Neural cell (in vitro differentiated cells): ENCODE results near the gene PKN2. TPM values are rescaled to one million over a fixed set of nuclear protein-coding genes. Genes with fewer than 3 reads are reported as not detected.

ENCODE experiments used
- H2AFZ ChIP-seq: fragments of 200-600, 300-800 bp; sonication (generic), shearing (Covaris generic); 2 replicates; pipeline ENCODE4 v1.6.0; 2014; ENCODE audit warnings: low read depth, mild to moderate bottlenecking, antibody characterized with exemption, low read length, moderate library complexity
- H3F3A ChIP-seq: fragments of 200-600 bp; shearing (Covaris generic); 2 replicates; pipeline ENCODE4 v1.6.1; 2016; ENCODE audit warnings: mild to moderate bottlenecking, moderate library complexity, mixed read lengths, antibody characterized with exemption, low read length; ENCODE audit not compliant: insufficient read depth, poor library complexity, severe bottlenecking
- H3K27ac ChIP-seq: fragments of 200-600, 300-800 bp; sonication (generic), shearing (Covaris generic); 2 replicates; pipeline ENCODE4 v1.5.1; 2014; ENCODE audit warnings: mild to moderate bottlenecking, low read length, moderate library complexity
- H3K27me3 ChIP-seq: fragments of 300-800, 200-600 bp; sonication (generic), shearing (Covaris generic); 2 replicates; pipeline ENCODE4 v1.6.0; 2014; ENCODE audit warnings: mild to moderate bottlenecking, low read depth, low read length, moderate library complexity; ENCODE audit not compliant: insufficient read depth
- H3K36me3 ChIP-seq: fragments of 300-800, 200-600 bp; sonication (generic), shearing (Covaris generic); 2 replicates; pipeline ENCODE4 v1.5.1; 2014; ENCODE audit warnings: mild to moderate bottlenecking, antibody characterized with exemption, low read length, moderate library complexity; ENCODE audit not compliant: insufficient read depth
- H3K4me2 ChIP-seq: fragments of 300-800, 200-600 bp; sonication (generic), shearing (Covaris generic); 2 replicates; pipeline ENCODE4 v1.6.0; 2014; ENCODE audit warnings: mild to moderate bottlenecking, low read length
- H3K4me3 ChIP-seq: fragments of 300-800, 200-600 bp; sonication (generic), shearing (Covaris generic); 2 replicates; pipeline ENCODE4 v1.5.1; 2014; ENCODE audit warnings: mild to moderate bottlenecking, low read length, moderate library complexity
- H3K79me2 ChIP-seq: fragments of 200-600 bp; shearing (Covaris generic); replicated peaks from 2 replicates; pipeline ENCODE4 v1.6.0; 2014; ENCODE audit warnings: mild to moderate bottlenecking, low read length, moderate library complexity; ENCODE audit not compliant: insufficient read depth
- H3K9ac ChIP-seq: fragments of 300-800, 200-600 bp; sonication (generic), shearing (Covaris generic); 2 replicates; pipeline ENCODE4 v1.6.1; 2016; ENCODE audit warnings: mild to moderate bottlenecking, low read length, mixed read lengths
- H3K9me2 ChIP-seq: fragments of 200-600 bp; shearing (Covaris generic); 2 replicates; pipeline ENCODE4 v1.6.1; 2016; ENCODE audit warnings: mild to moderate bottlenecking, low read length, mixed read lengths; ENCODE audit not compliant: insufficient read depth
- H3K9me3 ChIP-seq: fragments of 200-600, 300-800 bp; sonication (generic), shearing (Covaris generic); 2 replicates; pipeline ENCODE4 v1.6.1; 2016; ENCODE audit warnings: mild to moderate bottlenecking, mixed run types, low read length, moderate library complexity, mixed read lengths
- H4K20me1 ChIP-seq: fragments of 200-600 bp; shearing (Covaris generic); 2 replicates; pipeline ENCODE4 v1.6.1; 2016; ENCODE audit warnings: mild to moderate bottlenecking, mixed run types; ENCODE audit not compliant: insufficient read depth
- CTCF ChIP-seq: fragments of 450-650 bp; IDR thresholded peaks from 2 replicates; pipeline ENCODE4 v1.5.1; 2014; ENCODE audit warnings: antibody characterized with exemption, mild to moderate bottlenecking, moderate library complexity; ENCODE audit not compliant: poor library complexity, severe bottlenecking
- EP300 ChIP-seq: fragments of 450-650 bp; conservative IDR thresholded peaks from 2 replicates; pipeline ENCODE4 v1.6.1; 2014; ENCODE audit warnings: antibody characterized with exemption, mild to moderate bottlenecking, moderate library complexity; ENCODE audit not compliant: poor library complexity, severe bottlenecking
- EZH2 ChIP-seq: fragments of 200-600, 300-800 bp; shearing (Covaris generic), sonication (generic); IDR thresholded peaks from 2 replicates; pipeline ENCODE4 v1.6.1; 2014; ENCODE audit warnings: antibody characterized with exemption, low read length, borderline replicate concordance, mild to moderate bottlenecking; ENCODE audit not compliant: insufficient read depth, poor library complexity, severe bottlenecking
- MXI1 ChIP-seq: fragments of 450-650 bp; conservative IDR thresholded peaks from 2 replicates; pipeline ENCODE4 v1.6.1; 2014; ENCODE audit warnings: antibody characterized with exemption, mild to moderate bottlenecking; ENCODE audit not compliant: poor library complexity, severe bottlenecking
- POLR2AphosphoS5 ChIP-seq: IDR thresholded peaks from 2 replicates; pipeline ENCODE4 v1.6.1; 2012
- RAD21 ChIP-seq: fragments of 450-650 bp; conservative IDR thresholded peaks from 2 replicates; pipeline ENCODE4 v1.6.1; 2014; ENCODE audit warnings: antibody characterized with exemption, mild to moderate bottlenecking, moderate library complexity
- SMC3 ChIP-seq: fragments of 450-650 bp; conservative IDR thresholded peaks from 2 replicates; pipeline ENCODE4 v1.6.1; 2014; ENCODE audit warnings: antibody characterized with exemption, mild to moderate bottlenecking, moderate library complexity; ENCODE audit not compliant: poor library complexity
- TAF1 ChIP-seq: IDR thresholded peaks from 2 replicates; pipeline ENCODE4 v1.6.1; 2012; ENCODE audit warnings: low read depth
- polyA minus RNA-seq: library from RNA; depleted of rRNA, polyadenylated mRNA; stranded (reverse); fragments of >200 nt; gene quantifications from 2 replicates; pipeline ENCODE4 v1.2.3, GENCODE V29; 2014
- polyA plus RNA-seq: library from polyadenylated mRNA; depleted of rRNA; stranded (reverse); fragments of >200 nt; gene quantifications from 2 replicates; pipeline ENCODE4 v1.2.3, GENCODE V29; 2014
- TF ChIP-seq, protein P1 (sequence below): IDR thresholded peaks from 2 replicates; pipeline ENCODE4 v1.6.1; 2012; ENCODE audit warnings: borderline replicate concordance

Gene PKN2
- polyA plus RNA-seq (28.3 and 38.4 TPM in 2 replicates), polyA minus RNA-seq (61.9 and 78.2 TPM in 2 replicates)

- no peaks in the 10 kb centered on the region for H3K27me3 ChIP-seq
- no peaks in the 10 kb centered on the region for H3K36me3 ChIP-seq
- peak within 1 kb of the TSS; percentile 81 for H3K4me2 ChIP-seq
- H3K27ac ChIP-seq, result peak within 1 kb of the TSS; percentile 94
- H2AFZ ChIP-seq, result peak within 1 kb of the TSS; percentile 86
- peak within 1 kb of the TSS; percentile 91 for H3K9ac ChIP-seq
- no peaks in the 10 kb centered on the region for H4K20me1 ChIP-seq
- H3K9me3 ChIP-seq, result no peaks in the 10 kb centered on the region
- H3F3A ChIP-seq, result peaks cover 7% of the 10 kb centered on the region
- peak; percentile 62 for TF ChIP-seq TAF1
- peak; percentile 37 for TF ChIP-seq SMC3
- TF ChIP-seq MXI1, result peak; percentile 77
- no peak for TF ChIP-seq EZH2
- TF ChIP-seq EP300, result peak; percentile 73
- TF ChIP-seq POLR2AphosphoS5, result peak; percentile 92
- peak; percentile 59 for TF ChIP-seq CTCF
- TF ChIP-seq, protein P1, sequence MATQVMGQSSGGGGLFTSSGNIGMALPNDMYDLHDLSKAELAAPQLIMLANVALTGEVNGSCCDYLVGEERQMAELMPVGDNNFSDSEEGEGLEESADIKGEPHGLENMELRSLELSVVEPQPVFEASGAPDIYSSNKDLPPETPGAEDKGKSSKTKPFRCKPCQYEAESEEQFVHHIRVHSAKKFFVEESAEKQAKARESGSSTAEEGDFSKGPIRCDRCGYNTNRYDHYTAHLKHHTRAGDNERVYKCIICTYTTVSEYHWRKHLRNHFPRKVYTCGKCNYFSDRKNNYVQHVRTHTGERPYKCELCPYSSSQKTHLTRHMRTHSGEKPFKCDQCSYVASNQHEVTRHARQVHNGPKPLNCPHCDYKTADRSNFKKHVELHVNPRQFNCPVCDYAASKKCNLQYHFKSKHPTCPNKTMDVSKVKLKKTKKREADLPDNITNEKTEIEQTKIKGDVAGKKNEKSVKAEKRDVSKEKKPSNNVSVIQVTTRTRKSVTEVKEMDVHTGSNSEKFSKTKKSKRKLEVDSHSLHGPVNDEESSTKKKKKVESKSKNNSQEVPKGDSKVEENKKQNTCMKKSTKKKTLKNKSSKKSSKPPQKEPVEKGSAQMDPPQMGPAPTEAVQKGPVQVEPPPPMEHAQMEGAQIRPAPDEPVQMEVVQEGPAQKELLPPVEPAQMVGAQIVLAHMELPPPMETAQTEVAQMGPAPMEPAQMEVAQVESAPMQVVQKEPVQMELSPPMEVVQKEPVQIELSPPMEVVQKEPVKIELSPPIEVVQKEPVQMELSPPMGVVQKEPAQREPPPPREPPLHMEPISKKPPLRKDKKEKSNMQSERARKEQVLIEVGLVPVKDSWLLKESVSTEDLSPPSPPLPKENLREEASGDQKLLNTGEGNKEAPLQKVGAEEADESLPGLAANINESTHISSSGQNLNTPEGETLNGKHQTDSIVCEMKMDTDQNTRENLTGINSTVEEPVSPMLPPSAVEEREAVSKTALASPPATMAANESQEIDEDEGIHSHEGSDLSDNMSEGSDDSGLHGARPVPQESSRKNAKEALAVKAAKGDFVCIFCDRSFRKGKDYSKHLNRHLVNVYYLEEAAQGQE, result no peak
- TF ChIP-seq RAD21, result peak; percentile 44
- peak within 1 kb of the TSS; percentile 88 for H3K4me3 ChIP-seq
- peaks cover 40% of the 10 kb centered on the region for H3K79me2 ChIP-seq
- no peaks in the 10 kb centered on the region for H3K9me2 ChIP-seq
Measured at GRCh38 chr1:88683541-88684481, at the start of gene PKN2. TSS of gene PKN2 (plus strand) at chr1:88684273. CDS start at chr1:88684581, 308 bp downstream.

GRCh38 chr1:88634538-88634937, 49.5 kb upstream of the PKN2 start:
- no peaks in the 10 kb centered on the region for H3F3A ChIP-seq
- H3K4me2 ChIP-seq, result no peak overlapping the region
- H4K20me1 ChIP-seq, result no peaks in the 10 kb centered on the region
- TF ChIP-seq TAF1 (no peak), EP300 (no peak), EZH2 (no peak), CTCF (no peak), RAD21 (no peak), MXI1 (no peak), SMC3 (no peak), POLR2AphosphoS5 (no peak)
- TF ChIP-seq, protein P1, result no peak
- no peaks in the 10 kb centered on the region for H3K9me2 ChIP-seq
- H3K79me2 ChIP-seq, result no peaks in the 10 kb centered on the region
- no peak overlapping the region for H3K27ac ChIP-seq
- peaks cover 12% of the 10 kb centered on the region for H3K9me3 ChIP-seq
- H3K27me3 ChIP-seq, result no peaks in the 10 kb centered on the region
- H3K4me3 ChIP-seq, result no peak overlapping the region
- H3K36me3 ChIP-seq, result no peaks in the 10 kb centered on the region
- no peak overlapping the region for H2AFZ ChIP-seq
- H3K9ac ChIP-seq, result no peak overlapping the region
